Endodermal cell (in vitro differentiated cells): ENCODE data around the gene AURKA. TPM values are rescaled to one million over a fixed set of nuclear protein-coding genes. Genes with fewer than 3 reads are reported as not detected.
A peak's percentile ranks its signal among the peaks of the same experiment; 100 is the strongest.

Source experiments
- DNase-seq: peaks from one replicate; pipeline ENCODE4 v3.0.0-alpha.2; 2017
- H3K27ac ChIP-seq: 2 replicates; pipeline ENCODE4 v1.5.1; 2013; ENCODE audit warnings: mild to moderate bottlenecking, low read depth, low read length, moderate library complexity
- H3K27me3 ChIP-seq: 2 replicates; pipeline ENCODE4 v1.6.1; 2013; ENCODE audit warnings: mild to moderate bottlenecking, low read length, moderate library complexity; ENCODE audit not compliant: insufficient read depth, control insufficient read depth, poor library complexity, severe bottlenecking
- H3K36me3 ChIP-seq: 2 replicates; pipeline ENCODE4 v1.7.0; 2013; ENCODE audit warnings: mild to moderate bottlenecking, low read length, moderate library complexity; ENCODE audit not compliant: control insufficient read depth, insufficient read depth
- H3K4me1 ChIP-seq: one replicate; pipeline ENCODE4 v1.7.0; 2013; ENCODE audit warnings: low read length; ENCODE audit not compliant: control insufficient read depth, insufficient read depth
- H3K4me3 ChIP-seq: 2 replicates; pipeline ENCODE4 v1.5.1; 2013; ENCODE audit warnings: mild to moderate bottlenecking, low read length, moderate library complexity
- H3K9ac ChIP-seq: 2 replicates; pipeline ENCODE4 v1.6.1; 2013; ENCODE audit warnings: mild to moderate bottlenecking, low read length, moderate library complexity; ENCODE audit not compliant: poor library complexity, severe bottlenecking; ENCODE audit errors: extremely low read depth
- H3K9me3 ChIP-seq: 2 replicates; pipeline ENCODE4 v1.6.1; 2013; ENCODE audit warnings: mild to moderate bottlenecking, low read length, moderate library complexity; ENCODE audit not compliant: control insufficient read depth
- H3K27ac Mint-ChIP-seq: 2 replicates; pipeline ENCODE4 v1.8.0; 2020; ENCODE audit warnings: mixed read lengths
- H3K27me3 Mint-ChIP-seq: 2 replicates; pipeline ENCODE4 v1.8.0; 2021; ENCODE audit warnings: mild to moderate bottlenecking, mixed read lengths; ENCODE audit not compliant: insufficient read depth
- H3K36me3 Mint-ChIP-seq: 2 replicates; pipeline ENCODE4 v1.8.0; 2020; ENCODE audit warnings: low read depth, mixed read lengths
- H3K4me1 Mint-ChIP-seq: 2 replicates; pipeline ENCODE4 v1.8.0; 2020; ENCODE audit warnings: mixed read lengths
- H3K4me3 Mint-ChIP-seq: 2 replicates; pipeline ENCODE4 v1.8.0; 2020; ENCODE audit warnings: mild to moderate bottlenecking, moderate library complexity, mixed read lengths
- H3K9me3 Mint-ChIP-seq: 2 replicates; pipeline ENCODE4 v1.8.0; 2020; ENCODE audit warnings: mild to moderate bottlenecking, mixed read lengths
- WGBS, 2 experiments: methylation state at CpG; one replicate each; pipeline versions ENCODE4 v1.1.5 to v1.1.7; 2013; ENCODE audit warnings: missing lambda C conversion rate in 2 of 2, mixed read lengths in 1 of 2; ENCODE audit not compliant: insufficient coverage in 1 of 2, insufficient read length in 1 of 2; 5-methylcytosine and 5-hydroxymethylcytosine counted together
- total RNA-seq, 2 donors: library from RNA; stranded (reverse); fragmentation: NEBNext Ultra II Directional in 1 of 2; extraction: Animal tissue kit (Norgen Biotek cat#: 25700) in 1 of 2; gene quantifications; 2 replicates in 1 of 2; 3 replicates in 1 of 2; pipeline ENCODE4 v1.2.1, GENCODE V29; 2021
- TF ChIP-seq, protein P1 (sequence below): fragments of 200-600 bp; sonication (generic); conservative IDR thresholded peaks from 2 replicates; pipeline ENCODE4 v1.5.0; 2021; ENCODE audit warnings: antibody characterized with exemption, mild to moderate bottlenecking

AURKA gene
- total RNA-seq, 2 donors from 2014 or later, result 56.3 to 85.9 TPM

DNA sequence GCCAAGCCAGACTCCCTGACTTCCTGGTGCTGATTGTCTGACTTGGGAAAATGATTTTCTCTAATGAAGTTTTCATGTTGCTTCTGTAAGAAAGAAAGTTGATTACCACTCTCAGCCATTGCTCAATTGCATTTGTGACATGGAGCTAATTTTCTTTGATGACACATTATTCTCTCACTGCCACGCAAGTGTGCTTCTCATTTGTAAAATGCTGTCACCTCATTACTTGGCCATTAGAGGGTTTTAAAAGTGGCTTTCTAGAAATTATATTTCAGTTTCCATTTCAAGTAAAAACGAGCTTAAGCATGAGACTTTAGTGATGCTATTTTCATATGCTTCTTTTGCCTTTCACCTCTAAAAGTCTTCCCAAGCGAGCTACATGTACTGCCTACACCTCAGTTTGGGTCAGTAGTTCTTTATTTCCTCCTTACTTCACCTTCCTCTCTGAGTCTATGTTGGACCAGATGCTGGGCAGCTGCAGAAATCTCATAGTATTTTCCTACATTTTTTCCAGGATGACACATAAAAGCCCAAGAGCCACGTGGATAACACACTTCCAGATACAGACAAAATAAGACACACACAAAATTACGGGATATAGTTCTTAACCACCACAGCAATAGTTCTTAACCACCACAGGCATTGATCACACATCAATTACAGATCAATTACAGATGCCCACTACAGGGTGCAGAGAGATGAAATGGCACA is 39.5 kb downstream of the AURKA start:
- H3K27ac ChIP-seq, result no peak overlapping the region
- no peaks in the 10 kb centered on the region for H3K36me3 ChIP-seq
- H3K4me3 Mint-ChIP-seq, result no peak overlapping the region
- DNase-seq, result no peak
- H3K4me3 ChIP-seq, result peak overlapping the region; percentile 14
- H3K27ac Mint-ChIP-seq, result no peak overlapping the region
- H3K9ac ChIP-seq, result no peak overlapping the region
- H3K36me3 Mint-ChIP-seq, result no peaks in the 10 kb centered on the region
- 88 to 90% methylated on average over 3 to 5 of the region's 5 CpGs for WGBS, 2 experiments
- H3K4me1 ChIP-seq, result no peaks in the 10 kb centered on the region
- H3K4me1 Mint-ChIP-seq, result peaks cover 17% of the 10 kb centered on the region
- H3K27me3 Mint-ChIP-seq, result peaks cover 15% of the 10 kb centered on the region
- peaks cover 8% of the 10 kb centered on the region for H3K9me3 ChIP-seq
- peaks cover 15% of the 10 kb centered on the region for H3K9me3 Mint-ChIP-seq
- no peaks in the 10 kb centered on the region for H3K27me3 ChIP-seq
- TF ChIP-seq, protein P1, sequence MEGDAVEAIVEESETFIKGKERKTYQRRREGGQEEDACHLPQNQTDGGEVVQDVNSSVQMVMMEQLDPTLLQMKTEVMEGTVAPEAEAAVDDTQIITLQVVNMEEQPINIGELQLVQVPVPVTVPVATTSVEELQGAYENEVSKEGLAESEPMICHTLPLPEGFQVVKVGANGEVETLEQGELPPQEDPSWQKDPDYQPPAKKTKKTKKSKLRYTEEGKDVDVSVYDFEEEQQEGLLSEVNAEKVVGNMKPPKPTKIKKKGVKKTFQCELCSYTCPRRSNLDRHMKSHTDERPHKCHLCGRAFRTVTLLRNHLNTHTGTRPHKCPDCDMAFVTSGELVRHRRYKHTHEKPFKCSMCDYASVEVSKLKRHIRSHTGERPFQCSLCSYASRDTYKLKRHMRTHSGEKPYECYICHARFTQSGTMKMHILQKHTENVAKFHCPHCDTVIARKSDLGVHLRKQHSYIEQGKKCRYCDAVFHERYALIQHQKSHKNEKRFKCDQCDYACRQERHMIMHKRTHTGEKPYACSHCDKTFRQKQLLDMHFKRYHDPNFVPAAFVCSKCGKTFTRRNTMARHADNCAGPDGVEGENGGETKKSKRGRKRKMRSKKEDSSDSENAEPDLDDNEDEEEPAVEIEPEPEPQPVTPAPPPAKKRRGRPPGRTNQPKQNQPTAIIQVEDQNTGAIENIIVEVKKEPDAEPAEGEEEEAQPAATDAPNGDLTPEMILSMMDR, result no peak

DNA sequence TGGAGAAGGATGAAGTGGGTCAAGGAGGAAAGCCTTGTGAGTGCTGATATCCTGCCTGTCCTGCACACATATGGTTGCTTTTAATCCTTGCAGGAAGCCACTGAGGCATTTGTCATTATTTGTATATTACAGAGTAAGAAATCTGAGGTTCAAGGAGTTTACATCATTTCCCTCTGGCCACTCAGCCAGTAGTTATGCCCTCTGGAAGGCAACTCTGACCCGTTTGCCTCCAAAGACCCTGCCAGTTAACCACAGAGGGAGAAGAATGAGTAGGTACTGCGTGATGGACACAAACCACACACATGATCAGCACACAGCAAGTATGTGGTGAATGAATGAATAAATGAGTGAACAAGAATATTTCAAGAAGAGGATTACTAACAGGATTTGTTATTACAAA is 41.2 kb downstream of the AURKA start:
- DNase-seq, result no peak
- 92 to 100% methylated on average over 1 of the region's 2 CpGs for WGBS, 2 experiments
- Mint-ChIP-seq H3K27me3 (peaks cover 20% of the 10 kb centered on the region), H3K27ac (no peak overlapping the region), H3K4me3 (no peak overlapping the region), H3K9me3 (peaks cover 15% of the 10 kb centered on the region), H3K4me1 (peaks cover 25% of the 10 kb centered on the region), H3K36me3 (no peaks in the 10 kb centered on the region)
- Histone ChIP-seq H3K4me1 (no peaks in the 10 kb centered on the region), H3K9me3 (peaks cover 8% of the 10 kb centered on the region), H3K4me3 (no peak overlapping the region), H3K27ac (no peak overlapping the region), H3K9ac (no peak overlapping the region), H3K36me3 (no peaks in the 10 kb centered on the region), H3K27me3 (no peaks in the 10 kb centered on the region)
- TF ChIP-seq, protein P1, result no peak

GRCh38 chr20:56348746-56349145 is 43.3 kb downstream of the AURKA start:
- Histone ChIP-seq H3K27me3 (peaks cover 8% of the 10 kb centered on the region), H3K4me3 (peak overlapping the region; percentile 62), H3K9me3 (peaks cover 8% of the 10 kb centered on the region), H3K36me3 (no peaks in the 10 kb centered on the region), H3K27ac (no peak overlapping the region), H3K9ac (peak overlapping the region; percentile 52), H3K4me1 (no peaks in the 10 kb centered on the region)
- Mint-ChIP-seq H3K9me3 (peaks cover 15% of the 10 kb centered on the region), H3K4me1 (peaks cover 34% of the 10 kb centered on the region), H3K27ac (no peak overlapping the region), H3K4me3 (peak overlapping the region; percentile 35), H3K36me3 (no peaks in the 10 kb centered on the region), H3K27me3 (peaks cover 41% of the 10 kb centered on the region)
- no peak for DNase-seq
- TF ChIP-seq, protein P1, result no peak
- WGBS, 2 experiments, result 8 to 16% methylated on average over 3 of the region's 3 CpGs
